ENCODE measurements around the gene PRAME.

DNA sequence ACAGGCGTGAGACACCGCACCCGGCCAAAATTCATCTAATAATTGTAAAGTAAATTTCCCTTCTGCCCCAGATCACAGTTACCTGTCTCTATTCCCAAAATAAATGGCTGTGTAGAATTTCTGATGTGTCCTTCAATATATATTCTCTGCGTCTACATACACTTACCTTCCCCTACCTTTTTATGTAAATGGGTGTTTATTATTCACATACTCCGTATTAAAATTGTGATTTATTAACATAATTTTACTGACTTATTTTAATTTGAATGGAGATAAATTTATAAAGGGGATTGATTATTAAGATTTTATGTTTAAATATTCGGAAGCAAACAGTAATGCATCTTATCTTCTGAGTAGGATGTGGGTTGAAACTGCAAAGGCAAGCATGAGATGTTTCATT is 22.6 kb downstream of the PRAME start:
- no peak for TF ChIP-seq EZH2 (IDR thresholded peaks at IDR 0.05; ENCODE audit: low read depth, unreplicated experiment)
- TF ChIP-seq, protein P1, sequence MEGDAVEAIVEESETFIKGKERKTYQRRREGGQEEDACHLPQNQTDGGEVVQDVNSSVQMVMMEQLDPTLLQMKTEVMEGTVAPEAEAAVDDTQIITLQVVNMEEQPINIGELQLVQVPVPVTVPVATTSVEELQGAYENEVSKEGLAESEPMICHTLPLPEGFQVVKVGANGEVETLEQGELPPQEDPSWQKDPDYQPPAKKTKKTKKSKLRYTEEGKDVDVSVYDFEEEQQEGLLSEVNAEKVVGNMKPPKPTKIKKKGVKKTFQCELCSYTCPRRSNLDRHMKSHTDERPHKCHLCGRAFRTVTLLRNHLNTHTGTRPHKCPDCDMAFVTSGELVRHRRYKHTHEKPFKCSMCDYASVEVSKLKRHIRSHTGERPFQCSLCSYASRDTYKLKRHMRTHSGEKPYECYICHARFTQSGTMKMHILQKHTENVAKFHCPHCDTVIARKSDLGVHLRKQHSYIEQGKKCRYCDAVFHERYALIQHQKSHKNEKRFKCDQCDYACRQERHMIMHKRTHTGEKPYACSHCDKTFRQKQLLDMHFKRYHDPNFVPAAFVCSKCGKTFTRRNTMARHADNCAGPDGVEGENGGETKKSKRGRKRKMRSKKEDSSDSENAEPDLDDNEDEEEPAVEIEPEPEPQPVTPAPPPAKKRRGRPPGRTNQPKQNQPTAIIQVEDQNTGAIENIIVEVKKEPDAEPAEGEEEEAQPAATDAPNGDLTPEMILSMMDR (conservative IDR thresholded peaks at IDR 0.05; ENCODE audit: low read depth in 2 of 2) = no peak
- TF ChIP-seq EZH2phosphoT487 (IDR thresholded peaks at IDR 0.05; ENCODE audit: unreplicated experiment) = no peak
- no peak for TF ChIP-seq JUNB (IDR thresholded peaks at IDR 0.05; ENCODE audit: unreplicated experiment)
- TF ChIP-seq POLR2AphosphoS5 (IDR thresholded peaks at IDR 0.05; ENCODE audit: low read depth) = no peak
- TF ChIP-seq, protein P2, sequence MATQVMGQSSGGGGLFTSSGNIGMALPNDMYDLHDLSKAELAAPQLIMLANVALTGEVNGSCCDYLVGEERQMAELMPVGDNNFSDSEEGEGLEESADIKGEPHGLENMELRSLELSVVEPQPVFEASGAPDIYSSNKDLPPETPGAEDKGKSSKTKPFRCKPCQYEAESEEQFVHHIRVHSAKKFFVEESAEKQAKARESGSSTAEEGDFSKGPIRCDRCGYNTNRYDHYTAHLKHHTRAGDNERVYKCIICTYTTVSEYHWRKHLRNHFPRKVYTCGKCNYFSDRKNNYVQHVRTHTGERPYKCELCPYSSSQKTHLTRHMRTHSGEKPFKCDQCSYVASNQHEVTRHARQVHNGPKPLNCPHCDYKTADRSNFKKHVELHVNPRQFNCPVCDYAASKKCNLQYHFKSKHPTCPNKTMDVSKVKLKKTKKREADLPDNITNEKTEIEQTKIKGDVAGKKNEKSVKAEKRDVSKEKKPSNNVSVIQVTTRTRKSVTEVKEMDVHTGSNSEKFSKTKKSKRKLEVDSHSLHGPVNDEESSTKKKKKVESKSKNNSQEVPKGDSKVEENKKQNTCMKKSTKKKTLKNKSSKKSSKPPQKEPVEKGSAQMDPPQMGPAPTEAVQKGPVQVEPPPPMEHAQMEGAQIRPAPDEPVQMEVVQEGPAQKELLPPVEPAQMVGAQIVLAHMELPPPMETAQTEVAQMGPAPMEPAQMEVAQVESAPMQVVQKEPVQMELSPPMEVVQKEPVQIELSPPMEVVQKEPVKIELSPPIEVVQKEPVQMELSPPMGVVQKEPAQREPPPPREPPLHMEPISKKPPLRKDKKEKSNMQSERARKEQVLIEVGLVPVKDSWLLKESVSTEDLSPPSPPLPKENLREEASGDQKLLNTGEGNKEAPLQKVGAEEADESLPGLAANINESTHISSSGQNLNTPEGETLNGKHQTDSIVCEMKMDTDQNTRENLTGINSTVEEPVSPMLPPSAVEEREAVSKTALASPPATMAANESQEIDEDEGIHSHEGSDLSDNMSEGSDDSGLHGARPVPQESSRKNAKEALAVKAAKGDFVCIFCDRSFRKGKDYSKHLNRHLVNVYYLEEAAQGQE (IDR thresholded peaks at IDR 0.05; ENCODE audit: unreplicated experiment) = no peak
